SIG-M5 (cell line): ENCODE measurements around the gene TNFAIP3.
"Not testable (repeated sequence)": the region's sequence is repeated elsewhere in the genome, so short reads cannot be mapped to it uniquely, and the experiment has no call there.

Experiments
- DNase-seq: peaks from one replicate; lab custom pipeline; 2025; lab: John Stamatoyannopoulos, UW

The TNFAIP3 gene

DNA sequence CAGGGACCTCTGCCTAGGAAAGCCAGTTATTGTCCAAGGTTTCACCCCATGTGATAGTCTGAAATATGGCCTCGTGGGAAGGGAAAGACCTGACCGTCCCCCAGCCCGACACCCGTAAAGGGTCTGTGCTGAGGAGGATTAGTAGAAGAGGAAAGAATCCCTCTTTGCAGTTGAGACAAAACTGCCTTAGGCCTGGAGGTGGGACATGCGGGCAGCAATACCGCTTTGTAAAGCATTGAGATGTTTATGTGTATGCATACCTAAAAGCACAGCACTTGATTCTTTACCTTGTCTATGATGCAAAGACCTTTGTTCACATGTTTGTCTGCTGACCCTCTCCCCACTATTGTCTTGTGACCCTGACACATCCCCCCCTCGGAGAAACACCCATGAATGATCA is 22.3 kb upstream of the TNFAIP3 start:
- DNase-seq: not testable (repeated sequence)

DNA sequence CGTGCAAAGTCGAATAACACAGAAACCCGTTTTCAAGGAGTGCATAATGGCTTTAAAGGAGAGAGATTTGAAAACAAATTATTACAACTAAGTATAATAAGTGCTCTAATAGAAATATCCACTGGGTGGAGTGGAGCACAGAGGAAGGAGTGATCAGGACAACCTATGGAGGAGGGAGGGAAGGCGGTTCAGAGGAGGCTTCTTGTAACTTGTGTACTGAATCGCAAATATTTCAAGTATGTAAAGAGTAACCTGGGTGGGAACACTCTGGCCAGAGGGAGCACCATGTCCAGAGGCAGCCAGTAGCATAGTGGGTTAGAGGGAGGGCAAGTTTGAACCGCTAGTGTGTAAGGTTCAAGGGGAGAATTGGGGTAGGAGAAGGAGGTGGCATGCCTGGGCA is 21.6 kb upstream of the TNFAIP3 start:
- DNase-seq: no peak

DNA sequence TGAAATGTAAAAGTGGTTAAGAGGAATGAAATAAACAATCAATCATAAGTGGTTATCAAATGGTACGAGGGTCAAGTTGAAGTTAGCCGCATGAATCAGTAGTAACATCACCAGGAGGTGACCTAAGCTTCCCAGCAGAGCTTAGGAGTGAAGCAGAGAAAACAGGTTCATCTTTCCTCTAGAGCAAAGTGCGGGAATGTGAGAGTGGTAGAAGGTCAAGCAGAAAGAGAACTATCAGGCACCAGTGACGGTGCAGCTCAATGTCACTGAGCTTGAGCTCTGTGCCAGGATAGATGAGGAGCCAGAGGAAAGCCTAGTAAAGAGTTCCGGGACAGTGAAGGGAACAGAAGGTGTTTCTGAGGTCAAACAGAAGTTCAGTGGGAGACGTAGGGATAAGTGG is 20.8 kb upstream of the TNFAIP3 start:
- DNase-seq: no peak

DNA sequence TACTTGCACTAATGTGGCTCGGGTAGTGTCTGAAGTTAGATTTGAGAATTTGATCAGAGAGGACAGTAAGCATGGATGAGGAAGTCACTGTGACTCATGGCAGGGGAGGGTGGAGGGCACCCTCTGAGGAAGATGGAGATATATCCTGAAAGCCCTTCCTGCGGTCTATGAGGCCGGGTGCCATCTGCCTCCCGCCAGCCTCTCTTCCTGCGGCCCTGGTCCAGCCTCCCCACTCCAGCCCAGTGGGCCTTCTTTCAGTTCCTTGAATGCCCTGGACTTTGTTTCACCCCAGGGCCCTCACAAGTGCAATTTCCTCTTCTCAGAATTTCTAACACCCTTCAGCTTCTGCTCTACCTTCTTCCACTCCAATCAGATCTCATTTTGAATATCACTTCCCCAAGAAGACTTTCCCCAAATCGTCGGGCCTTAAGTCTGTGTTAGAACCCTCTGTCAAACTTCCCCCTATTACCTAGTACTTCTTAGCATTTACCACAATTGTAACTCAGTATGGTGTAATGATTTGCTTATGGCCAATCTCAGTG is 20.2 kb upstream of the TNFAIP3 start:
- peak; percentile 92 for DNase-seq

DNA sequence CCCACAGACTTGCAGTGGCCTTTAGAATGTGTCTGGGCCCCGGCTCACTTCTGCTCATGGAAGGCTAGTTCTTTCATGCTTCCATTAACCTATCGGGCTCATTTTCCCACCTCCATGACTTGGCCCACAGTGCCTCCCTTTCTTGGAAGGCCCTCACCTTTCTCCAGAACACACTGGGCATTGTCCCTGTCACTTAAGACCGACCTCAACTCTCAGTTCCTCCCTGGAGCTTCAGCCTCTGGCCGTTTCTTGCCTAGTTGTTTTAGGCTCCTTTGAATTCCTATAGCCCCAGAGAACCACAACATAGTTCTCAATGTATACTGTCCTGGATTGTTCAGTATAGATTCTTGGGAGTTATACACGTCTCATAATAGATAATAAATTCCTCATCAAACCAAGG is 19.3 kb upstream of the TNFAIP3 start:
- no peak for DNase-seq

DNA sequence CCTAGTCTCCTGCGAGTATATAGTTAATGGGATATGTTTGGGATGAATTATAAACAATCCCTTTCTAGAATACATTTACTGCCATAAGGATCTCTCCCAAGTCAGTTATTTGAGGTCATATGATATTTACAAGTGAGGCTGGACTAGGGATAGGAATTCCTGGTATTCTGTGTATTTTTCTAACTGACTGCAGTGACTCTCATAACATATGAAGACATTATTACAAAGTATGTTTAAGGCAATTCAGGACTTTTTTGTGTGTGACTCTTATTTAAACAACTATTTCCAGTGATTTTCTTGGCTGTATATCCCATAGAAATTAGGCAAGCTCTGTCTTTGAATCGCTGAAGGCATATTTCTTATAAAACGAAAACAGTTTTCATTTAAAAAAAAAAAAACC is 18.4 kb upstream of the TNFAIP3 start:
- no peak for DNase-seq

DNA sequence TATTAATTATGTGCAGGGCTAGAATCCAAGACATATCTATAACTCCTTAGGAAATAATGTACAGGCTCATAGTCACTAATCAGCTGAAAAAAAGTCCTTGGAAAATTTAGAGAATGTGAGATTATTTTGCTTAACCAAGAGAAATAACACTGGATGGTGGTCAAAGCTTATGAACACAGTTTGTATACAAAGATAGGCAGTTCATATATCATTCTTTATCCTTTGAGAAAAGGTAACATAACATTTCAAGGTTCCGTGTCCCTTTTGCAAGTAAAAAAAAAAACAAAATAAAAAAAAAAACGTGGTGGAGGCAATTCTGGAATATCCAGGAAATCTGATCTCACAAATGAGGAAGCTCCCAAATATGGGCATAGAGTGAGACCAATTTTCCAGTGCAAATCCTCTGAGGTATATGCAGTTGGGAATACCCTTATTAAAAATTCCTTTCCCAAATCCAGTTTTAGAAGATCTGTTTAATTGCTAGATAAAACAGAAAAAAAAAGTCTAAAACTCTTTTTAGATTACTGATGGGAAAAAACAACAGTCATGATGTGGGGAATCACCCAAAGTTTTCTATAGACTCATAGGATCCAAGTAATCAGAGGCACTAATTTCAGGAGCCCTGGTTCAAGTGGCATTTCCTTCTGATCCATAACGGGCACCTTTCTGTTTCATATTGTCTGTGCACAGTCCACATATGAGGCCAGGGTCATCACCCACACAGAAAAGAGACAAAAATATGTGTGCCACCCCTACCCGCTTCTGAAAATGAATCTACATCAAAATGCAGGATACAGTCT is 17.7 kb upstream of the TNFAIP3 start:
- no peak for DNase-seq

DNA sequence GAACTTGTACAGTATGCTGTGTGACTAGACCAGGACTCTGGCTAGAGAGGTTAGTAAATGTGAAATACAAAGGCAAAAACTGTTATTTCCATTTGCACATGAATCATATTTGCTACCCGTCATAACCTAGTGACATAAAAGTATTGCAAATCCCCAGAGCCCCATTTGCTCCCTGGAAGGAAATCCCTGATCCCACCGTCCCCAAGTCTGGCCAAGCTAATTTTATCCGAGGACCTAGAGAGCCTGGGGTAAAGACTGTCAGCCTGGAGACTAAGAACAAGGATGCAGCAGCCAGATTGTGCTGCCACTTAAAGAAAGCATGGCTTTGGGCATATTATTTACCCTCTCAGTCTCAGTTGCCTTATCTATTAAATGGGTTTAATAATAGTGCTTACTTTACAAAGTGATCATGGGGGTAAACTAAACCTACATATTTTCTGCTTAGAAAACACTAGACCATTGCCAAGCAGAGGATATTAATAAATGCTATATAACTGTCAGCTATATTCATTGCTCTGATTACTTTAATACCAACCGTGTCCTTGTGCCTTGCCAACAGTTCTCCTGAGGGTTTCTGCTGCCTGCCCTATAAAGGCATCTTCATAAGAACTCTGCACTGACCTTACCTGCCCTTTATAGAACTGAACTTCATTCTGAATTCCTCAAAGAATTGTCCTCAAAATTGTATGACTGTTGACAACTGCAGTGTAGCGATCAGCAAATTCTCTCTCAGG is 16.9 kb upstream of the TNFAIP3 start:
- DNase-seq: no peak

DNA sequence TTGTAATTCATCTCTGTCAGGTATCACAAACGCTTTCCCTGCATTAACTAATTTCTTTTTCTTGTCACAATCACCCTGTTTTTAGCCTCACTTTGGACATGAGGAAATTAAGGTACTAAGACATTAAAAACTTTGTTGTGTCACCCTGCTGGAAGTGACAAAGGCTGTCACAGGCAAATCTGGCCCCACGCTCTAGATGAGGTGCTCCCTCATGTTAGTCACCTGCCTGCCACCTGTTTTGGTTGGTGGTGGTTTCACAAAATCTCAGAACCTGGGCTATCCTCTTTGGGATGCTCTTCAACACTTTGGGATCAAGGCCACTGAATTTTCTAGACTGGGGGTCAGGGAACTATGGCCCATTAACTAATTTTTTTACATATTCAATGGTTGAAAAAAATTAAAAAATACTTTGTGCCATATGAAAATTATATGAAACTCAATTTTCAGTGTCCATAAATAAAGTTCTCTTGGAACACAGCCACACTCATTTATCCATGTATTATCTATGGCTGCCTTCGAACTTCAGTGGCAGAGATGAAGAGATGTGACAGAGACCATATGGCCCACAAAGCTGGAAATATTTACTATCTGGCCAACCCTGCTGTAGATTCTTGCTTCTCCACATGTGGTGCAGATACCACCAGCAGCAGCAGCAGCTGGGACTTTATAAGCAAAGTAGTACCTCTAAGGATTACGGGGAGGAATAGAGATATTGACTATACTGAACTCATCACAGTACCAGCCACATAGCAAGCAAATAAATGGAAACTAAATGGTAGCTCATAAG is 16.1 kb upstream of the TNFAIP3 start:
- no peak for DNase-seq

DNA sequence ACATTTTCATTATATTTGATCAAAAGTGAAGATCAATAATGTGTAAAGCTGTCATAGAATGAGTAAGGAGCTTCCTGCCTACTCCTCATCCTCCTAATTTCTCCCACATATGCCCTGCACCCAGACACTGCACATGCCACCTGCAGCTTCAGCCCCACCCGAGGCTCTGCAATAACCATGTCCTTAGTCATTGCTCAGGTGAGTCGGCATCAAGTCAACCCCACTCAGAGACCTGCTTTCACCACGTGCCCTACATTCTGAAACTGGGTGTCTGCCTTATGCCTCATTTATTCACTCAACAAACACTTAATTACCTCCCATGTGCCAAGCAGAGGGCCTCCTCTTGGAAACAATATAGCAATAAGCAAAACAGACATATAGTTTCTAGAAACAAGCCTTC is 15.4 kb upstream of the TNFAIP3 start:
- DNase-seq: no peak

DNA sequence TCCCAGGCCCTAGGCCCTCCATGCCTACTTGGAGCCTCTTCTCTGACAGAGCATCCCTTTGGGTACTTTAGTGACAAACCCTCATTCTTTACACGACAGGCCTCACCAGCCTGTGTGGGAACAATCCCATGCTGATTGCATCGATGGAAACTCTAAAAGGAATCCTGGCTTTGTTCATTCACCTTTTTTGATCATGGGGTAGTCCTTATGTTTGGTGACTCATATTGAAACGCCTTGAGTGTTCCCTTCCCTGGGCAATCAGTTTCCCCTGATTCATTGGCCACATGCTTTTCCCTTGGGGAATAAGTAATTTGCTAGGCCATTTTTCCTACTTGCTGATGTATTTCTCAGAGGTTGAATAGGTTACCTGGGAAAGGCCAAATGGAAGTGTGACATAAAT is 14.7 kb upstream of the TNFAIP3 start:
- no peak for DNase-seq

DNA sequence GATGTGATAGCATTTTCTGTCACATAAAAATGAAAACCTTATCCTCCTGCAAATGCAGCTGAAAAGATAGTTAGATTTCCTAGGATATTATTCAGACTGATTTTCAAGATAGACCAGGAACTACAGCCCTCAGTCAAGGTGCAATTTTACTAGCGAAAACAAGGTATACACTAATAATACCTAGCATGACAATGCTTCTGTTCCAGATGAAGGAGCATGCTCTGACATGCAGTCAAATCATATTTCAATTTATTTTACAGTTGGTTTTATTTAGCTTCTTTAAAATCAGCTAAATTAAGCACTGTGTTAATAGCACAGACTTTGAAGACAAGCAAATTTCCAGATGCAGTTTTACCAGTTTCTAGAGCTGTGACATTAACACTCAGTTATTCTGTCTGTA is 14.2 kb upstream of the TNFAIP3 start:
- DNase-seq: no peak

DNA sequence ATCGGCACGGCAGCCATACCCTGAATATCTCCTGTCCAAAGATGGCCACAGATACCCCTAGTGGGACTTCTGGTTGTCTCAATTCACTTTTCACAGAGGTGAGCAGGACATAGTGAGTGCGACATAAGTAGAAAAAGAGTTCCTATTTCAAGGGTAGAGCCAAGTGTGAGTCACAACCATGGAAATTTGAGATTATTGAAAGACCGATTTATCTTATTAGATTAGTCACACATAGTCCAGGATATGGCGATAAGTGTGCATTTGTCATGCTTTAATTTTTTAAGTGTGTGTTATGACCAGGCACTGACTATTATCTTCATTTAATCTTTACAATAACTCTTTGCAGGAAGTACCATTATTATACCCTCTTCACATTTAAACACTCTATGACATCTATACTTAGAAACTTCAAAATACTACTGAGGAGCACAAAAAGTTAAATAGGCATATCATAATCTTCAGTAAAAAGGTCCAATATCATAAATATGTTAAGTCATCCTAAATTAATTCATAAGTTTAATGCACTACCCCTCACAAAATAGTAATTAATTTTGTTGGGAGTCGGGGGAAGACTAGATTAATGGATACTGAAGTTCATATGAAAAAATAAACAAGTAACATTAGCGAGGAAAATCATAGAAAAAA is 13.4 kb upstream of the TNFAIP3 start:
- DNase-seq: no peak

DNA sequence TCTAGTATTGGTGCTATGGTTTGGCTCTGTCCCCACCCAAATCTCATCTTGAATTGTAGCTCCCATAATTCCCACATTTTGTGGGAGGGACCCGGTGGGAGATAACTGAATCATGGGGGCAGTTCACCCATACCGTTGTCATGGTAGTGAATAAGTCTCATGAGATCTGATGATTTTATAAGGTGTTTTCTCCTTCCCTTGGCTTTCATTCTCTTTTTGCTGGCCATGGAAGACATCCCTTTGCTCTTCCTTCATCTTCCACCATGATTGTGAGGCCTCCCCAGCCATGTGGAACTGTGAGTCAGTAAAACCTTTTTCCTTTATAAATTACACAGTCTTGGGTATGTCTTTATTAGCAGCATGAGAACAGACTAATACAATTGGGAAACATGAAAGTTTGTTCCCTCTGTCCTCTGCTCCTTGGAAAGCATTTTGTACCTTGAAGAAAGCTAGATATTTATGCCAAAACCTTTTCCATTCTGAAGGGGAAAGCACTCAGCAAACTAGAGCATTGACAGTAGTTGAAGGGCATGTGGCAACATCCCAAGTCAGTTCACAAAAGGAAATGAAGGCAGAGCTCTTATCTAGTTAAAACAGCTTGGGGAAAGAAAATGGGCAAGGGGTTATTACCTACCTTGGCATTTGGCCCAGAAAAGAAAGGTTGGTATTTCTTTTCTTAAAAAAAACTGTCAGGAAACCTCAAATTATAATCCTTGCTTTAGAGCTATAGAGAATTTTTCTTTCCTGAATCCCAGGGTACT is 10.7 kb upstream of the TNFAIP3 start:
- no peak for DNase-seq

DNA sequence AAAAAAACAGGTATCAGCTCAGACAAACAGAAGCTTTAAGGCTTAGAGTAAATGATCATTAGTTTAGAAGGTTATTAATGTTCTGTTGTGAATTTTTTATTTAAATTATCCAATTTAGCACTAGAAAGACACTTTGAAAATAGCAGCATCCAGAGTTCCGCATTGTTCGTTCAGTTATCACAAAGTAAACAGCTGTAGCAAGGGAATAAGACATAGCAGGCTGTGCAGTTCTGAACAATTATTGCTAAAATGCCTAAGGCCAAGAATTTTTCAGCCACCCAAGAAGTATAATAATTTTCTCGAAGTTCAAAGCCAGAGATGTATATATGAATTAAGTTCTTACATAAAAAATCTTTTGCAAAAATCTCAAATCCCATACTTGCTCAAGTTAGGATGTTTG is 8.0 kb upstream of the TNFAIP3 start:
- DNase-seq: no peak

DNA sequence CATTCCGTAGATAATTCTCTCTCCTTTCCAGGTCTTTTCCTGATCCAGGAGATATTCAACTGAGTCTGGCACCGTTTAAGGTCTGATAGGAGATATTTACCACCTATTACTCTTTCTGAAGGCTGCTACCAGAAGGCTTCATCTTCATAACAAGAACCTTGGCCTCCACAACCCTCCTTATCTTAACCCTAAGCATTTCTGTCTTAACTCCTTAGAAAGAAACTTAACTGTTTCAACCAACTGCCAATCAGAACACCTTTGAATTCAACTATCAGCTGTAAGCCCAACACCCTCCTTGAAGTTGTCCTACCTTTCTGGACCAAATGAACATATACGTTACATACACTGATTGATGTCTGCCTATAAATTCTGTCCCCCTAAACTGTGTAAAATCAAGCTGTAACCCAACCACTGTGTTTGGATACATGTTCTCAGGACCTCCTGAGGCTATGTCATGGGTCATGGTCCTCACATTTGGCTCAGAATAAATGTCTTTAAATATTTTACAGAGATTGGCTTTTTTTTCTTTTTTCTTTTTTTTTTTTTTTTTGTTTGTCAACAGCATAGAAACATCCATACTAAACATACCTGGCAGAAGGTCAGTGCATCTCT is 6.6 kb upstream of the TNFAIP3 start:
- DNase-seq: no peak

DNA sequence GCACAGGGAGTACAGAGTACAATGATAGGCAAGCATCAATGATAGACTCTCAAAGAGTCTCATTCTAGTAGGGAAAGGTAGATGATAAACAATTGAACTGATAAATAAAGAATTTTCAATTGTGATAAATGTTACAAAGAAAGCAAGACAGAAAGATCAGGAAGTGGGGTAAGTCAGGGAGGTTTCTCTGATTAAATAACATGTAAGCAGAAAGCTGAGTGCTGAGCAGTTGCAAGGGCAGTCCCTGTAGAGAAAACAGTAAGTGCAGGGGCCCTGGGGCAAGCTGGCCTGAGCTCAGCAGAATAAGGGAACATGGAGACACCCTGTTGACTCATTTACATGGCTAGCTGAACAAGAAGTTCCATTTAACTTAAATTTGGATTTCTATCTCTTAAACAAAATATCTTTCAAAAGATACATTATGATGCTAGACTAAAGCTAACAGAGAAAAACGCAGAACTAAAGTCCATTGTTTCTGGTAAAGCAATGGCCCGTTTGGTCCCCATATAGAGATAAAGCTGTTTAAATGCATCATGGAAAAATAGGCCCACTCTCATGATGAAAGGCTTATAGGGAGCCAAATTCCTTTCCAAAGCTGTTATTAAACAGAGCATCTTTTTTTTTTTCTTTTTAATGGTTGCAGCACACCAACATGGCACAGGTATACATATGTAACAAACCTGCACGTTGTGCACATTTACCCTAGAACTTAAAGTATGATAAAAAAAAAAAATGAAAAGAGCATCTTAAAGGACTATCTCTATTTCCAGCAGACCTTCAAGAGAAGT is 5.3 kb upstream of the TNFAIP3 start:
- no peak for DNase-seq

DNA sequence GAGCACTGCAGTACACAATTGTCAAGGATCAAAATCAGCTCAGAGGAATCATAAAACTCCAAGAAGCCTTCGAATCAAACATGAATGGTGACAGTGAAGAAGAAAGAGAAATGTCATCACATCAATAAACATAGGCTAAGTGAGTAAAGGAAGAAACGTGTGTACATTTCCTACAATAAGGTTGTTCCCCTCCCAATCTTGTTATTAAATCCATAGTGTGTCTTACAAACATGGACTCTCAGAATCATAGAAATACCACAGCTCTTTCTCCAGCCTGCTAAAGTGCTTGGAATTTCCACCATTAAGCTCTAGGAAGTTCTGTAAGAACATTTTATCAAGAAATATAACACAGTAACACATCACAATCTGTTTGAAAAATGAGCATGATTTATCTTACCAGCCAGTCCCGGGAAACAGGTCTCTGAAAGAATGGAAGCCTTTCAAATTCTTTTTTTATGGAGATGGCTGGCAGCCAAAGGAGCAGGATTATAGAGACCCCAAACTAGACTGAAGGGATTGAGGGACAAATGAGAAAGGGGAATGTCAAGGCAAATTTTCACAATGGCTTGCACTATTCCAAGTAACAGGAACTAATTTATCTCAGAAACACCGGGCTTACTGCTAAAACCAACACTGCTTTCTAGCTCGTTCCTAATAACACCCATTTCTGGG is 4.5 kb upstream of the TNFAIP3 start:
- no peak for DNase-seq

DNA sequence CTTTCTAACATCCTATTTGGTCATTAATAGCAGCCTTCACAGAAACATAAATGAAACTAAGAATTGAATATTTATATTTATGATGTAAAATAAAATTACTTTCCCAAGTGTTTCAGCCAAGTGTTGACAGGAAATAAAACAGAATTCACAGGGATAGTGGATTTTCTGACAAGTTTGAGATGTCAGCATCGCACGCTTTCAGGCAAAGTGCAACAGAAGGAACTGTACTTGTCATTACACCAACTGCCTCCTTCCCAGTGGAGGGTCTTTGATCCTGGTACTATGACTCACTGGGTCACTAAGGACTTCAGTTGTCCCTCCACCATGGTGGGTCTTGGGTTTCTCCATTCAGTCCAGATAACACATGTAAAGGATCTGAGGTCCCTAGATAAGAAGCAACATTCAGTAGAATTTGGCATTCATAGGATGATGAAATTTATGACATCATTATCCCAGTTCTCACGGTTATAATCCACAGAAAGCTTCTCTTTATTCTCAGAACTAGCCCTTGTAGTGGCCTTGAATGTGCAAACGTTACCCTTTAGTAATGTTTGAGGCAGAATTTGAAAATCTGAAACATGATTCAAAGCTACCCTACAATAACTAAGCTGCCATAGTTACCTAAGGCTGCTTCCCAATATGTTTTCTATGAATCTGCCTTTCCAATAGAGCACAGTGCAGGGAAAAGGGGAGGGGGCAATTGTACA is 3.8 kb upstream of the TNFAIP3 start:
- DNase-seq: no peak
